Tibial nerve (tissue), 3 donors: Measurements from ENCODE around the gene TIE1.

ENCODE experiments used
- POLR2A ChIP-seq, 2 donors: fragments of 450-650 bp; IDR thresholded peaks; one replicate each; pipeline ENCODE4 v1.6.1; 2017; ENCODE audit warnings: antibody characterized with exemption in 2 of 2, mild to moderate bottlenecking in 2 of 2, moderate library complexity in 2 of 2
- TF ChIP-seq, protein P1 (sequence below), 5 experiments: fragments of 200-600 bp in 3 of 5; fragments of 450-650 bp in 2 of 5; sonication (generic) in 3 of 5; IDR thresholded peaks; one replicate each; pipeline ENCODE4 v1.5.1; 2016 to 2019; ENCODE audit warnings: antibody characterized with exemption in 5 of 5, mild to moderate bottlenecking in 3 of 5, moderate library complexity in 2 of 5

DNA sequence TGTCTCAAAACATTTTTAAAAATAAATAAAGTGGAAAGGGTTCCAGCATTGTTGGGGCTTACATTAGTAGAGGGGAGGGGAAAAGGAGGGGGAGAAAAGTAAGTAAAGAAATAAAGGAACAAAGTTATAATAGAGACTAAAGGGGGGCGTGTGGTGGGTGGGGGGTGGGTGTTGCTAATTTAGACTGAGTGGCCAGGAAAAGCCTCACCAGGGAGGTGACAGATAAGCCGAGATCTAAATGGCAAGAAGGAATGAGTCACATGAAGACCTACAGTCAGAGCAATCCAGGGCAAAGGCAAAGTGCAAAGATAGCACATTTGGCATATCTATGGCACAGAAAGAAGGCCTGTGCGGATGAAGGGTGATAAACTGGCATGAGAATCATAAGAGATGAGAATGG is 44.3 kb downstream of the TIE1 start:
- TF ChIP-seq, protein P1, sequence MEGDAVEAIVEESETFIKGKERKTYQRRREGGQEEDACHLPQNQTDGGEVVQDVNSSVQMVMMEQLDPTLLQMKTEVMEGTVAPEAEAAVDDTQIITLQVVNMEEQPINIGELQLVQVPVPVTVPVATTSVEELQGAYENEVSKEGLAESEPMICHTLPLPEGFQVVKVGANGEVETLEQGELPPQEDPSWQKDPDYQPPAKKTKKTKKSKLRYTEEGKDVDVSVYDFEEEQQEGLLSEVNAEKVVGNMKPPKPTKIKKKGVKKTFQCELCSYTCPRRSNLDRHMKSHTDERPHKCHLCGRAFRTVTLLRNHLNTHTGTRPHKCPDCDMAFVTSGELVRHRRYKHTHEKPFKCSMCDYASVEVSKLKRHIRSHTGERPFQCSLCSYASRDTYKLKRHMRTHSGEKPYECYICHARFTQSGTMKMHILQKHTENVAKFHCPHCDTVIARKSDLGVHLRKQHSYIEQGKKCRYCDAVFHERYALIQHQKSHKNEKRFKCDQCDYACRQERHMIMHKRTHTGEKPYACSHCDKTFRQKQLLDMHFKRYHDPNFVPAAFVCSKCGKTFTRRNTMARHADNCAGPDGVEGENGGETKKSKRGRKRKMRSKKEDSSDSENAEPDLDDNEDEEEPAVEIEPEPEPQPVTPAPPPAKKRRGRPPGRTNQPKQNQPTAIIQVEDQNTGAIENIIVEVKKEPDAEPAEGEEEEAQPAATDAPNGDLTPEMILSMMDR (IDR thresholded peaks at IDR 0.05): no peak
- TF ChIP-seq POLR2A (IDR thresholded peaks at IDR 0.05): no peak
